Measurements from ENCODE around the gene COL4A2.

Gene COL4A2

DNA sequence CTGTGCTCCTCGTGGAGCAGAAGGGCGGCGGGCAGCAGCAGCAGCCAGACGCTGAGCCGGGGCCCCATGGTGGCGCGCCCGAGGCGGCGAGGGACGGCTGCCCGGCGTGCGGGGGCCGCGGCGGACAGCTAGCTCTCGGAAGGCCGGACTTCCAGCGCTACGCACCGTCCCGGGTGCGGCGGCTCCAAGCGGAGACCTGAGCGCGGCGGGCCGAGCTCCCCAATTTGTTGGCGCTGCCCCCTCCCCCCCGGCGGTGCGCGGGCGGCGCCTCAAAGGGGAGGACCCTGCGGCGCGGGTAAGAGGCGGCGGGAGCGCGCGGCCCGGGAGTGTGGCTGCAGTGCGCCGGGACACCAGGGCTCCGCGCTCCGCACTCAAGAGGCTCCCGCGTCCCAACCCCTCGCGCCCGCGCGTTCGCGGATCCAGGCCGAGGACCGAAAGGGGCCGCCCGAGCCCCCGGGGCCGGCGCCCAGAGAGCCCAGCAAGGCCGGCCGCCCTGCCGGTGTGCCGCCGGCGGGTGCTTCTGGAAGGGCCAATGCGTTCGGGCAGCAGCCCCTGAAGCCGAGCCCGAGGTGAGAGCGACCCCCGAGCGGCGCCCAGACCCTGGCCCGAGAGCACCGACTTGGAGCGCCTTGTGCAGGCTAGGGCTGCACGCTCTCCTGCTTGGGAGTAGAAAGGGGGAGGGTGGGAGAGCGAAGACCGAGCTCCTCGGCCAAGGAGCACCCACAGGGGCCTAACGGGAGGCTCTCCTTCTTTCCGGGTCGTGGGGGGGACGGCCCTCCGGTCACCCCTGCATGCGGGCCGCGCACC, at the start of gene COL4A2, which contains the start of gene COL4A1:
TSS of gene COL4A2 (plus strand) at position 325 of the 807 bp plus-strand sequence. CDS start 620 bp downstream, outside the sequence.
TSS of gene COL4A1 (minus strand) at position 198 of the 807 bp plus-strand sequence. CDS start at position 68, 130 bp downstream.
- DNase-seq (ENCODE audit: low read depth in 2 of 2): no peak

DNA sequence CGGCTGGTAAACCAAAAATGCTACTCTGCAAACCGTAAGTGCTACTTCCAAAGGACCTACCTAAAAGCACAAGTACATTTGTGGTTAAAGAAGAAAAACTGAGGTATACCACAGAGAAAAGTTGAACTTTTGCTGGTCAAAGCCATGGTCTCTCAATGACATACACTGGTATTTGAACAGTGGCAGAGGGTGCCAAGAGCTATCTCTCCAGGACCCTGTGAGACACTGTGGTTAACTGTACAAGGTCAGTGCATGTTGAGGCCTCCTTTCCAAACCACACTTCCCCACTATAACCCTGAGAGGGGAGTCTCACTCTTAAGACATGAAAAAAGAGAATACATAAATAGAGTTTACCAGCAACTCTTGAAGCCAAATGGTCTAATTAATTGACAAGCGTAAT, 49.7 kb upstream of the COL4A2 start:
- no peak for DNase-seq (ENCODE audit: low read depth in 2 of 2)

DNA sequence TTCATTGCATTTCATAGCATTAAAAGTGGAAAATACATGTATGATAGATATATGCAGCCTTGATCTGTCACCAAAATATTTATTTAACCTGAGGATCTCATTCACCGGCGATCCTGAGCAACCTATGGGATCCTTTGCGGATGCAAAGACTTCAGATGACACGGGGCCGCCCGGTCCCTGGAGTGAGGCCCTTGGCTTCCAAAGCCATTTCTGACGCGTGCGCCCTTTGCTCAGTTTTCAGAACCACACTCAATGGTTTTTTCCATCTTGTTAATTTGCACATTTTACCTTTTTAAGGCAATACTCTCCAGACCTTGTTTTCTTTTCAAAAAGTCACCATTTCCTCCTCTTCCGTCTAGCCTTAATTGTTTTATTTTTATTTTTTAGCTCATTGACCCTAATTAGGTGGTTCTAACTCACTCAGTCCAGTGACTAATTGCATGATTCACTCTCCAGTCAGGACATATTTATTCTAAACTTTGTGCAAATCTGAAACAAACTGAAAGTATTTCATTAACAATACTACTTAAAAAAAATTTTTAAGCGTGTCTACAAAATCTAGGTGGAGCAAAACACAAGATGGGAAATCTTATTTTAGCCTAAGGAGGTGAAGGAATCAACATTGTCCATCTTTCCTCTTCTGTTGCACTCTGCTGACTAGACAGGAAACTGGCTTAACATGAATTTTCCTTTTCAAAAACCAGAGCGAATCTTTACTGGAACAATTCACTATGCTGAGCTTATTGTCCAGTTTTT, 48.0 kb upstream of the COL4A2 start:
- DNase-seq (ENCODE audit: low read depth in 2 of 2): no peak

DNA sequence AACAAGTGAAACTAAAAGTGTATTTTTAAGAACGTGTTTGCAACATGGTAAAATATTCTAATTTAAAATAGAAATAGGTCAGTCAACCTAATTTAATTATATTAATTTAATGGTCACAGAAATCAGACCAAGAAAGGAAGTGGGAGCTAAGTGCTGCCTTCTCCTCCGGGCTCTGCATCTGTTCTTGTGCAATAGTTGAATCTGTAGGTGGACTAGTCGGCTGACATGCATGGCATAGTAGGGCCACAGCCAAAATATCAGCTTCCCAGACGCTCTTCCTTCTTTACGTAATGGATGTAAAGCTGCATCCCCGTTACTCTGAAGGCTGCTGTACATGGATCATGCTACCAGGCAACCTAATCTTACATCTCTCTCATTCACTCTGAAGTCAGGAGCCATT, 47.4 kb upstream of the COL4A2 start:
- DNase-seq (ENCODE audit: low read depth in 2 of 2): no peak

DNA sequence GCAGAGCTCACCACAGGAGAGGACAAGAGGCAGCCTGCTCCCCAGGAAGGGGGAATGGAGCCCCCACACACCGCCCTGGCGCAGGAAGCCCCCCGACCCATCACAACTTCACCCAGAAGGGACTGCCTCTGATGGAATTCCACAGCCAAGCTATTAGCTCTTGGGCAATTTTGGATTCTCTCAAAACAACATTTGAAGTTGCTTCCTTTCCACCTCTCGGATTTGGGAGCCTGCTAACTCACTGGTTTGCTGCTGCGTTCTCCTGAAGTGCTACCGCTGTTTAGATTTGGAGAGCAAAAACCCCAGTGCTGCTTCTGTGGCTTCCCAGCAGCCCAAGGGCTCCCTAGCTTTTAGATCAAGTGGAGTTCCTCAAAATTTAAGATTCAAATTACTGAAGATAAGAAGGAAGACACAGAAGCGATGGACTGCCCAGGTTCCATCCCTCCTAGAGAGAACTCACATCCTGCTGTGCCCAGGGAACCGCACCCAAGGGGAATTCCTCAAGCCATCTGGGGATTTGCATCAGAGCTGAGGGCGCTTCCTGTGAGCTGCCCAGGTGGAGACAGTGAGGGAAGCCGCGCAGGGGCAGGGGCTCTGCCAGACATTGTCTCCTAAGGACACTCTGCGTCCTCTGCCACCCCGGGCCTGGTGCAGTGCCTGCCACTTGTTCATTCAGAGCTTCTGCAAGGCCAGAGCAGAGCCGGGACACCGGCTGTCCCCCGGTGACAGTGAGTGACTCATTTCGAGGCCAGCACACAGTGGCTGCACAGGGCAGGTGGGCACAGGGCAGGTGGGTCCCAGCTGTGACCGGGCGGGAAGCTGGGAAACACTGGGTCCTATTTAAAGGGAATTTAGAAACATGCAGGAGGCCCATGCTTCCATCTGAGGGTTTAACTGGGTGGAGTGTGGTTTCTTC, 45.7 kb upstream of the COL4A2 start:
- DNase-seq (ENCODE audit: low read depth in 2 of 2): no peak

DNA sequence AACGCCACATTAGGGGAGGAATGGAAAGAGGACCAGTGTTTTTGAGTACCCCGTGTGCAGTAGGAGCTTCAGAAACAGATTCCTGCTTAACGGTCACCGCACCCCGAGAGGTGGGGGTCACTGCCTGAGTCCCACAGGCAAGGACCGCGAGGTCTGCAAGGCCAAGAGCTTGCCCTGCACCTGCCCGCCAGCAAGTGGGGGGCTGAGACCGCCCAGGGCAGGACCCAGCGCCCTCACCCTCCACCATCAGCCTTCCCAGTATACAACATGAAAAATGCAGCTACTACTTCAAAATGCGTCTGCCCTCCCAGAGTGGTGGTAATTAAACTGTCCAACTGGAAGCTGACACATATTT, 45.0 kb upstream of the COL4A2 start:
- no peak for DNase-seq (ENCODE audit: low read depth in 2 of 2)

DNA sequence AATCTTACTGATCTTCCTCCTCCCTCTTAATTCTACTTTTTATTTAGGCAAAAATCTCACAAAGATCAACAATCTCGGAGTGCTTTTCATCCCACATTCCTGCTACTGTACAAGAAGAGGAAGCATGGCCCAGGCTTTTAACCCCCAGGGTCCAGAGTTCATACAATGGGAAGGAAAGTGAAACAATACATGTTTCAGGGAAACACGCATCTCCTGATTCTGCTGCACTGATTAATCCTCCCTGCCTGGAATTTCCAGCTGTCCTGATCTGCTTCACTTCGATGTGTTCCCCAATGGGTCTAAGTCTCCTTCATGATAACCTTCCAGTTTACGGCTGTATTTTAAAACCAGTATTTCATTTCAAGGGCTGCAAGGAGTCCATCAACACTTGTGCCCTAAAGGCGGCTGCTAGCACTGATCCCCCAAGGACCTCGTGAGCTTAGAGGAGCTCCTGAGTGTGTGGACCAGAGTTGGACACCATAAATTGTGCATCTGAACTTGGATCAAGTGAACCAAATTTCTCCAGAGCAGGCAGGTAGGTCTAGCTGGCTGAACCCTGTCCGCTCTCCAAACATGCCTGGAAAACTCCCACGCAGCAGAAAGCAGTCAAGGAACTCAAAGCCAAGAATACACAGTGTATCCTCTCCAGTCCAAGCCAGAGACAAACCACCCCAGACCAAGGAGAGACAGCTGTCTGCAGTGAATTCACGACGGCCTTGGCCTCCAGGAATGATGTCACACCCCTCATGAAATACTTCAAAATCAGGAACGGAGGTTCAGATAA, 44.4 kb upstream of the COL4A2 start:
- DNase-seq (ENCODE audit: low read depth in 2 of 2): no peak

DNA sequence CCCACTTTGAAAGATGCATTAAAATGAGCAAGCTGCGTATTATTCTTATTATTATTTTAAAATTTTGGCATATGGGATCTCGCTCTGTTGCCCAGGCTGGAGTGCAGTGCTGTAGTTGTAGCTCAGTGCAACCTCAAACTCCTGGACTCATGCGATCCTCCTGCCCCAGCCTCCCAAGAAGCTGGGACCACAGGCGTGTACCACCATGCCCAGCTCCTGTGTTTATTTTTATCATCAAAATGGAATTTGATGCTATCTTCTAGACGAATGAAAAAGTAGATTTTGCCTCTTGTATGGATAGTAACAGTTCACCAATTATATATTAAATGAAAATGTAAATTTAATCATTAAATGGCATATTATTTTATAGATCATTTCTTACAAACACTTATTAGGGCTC, 43.7 kb upstream of the COL4A2 start:
- DNase-seq (ENCODE audit: low read depth in 2 of 2): no peak

DNA sequence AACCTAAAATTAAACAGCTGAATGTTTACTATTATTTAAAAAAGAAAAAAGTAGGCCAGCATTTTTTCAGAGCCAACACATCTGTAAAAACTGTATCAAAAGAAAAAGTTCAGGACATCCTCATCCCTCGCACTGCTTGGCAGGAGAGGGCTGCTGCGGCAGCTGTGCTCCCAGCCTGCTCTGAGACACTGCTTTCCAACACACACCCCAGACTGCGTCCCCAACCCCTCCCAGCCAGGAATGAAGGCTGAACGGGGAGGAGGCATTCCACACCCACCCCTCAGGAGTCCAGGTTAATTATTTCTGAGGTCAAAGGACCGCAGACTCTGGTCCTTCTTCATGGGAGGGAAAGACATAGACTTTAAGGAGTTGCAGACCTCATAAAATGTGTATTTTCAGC, 43.2 kb upstream of the COL4A2 start:
- DNase-seq (ENCODE audit: low read depth in 2 of 2): no peak

DNA sequence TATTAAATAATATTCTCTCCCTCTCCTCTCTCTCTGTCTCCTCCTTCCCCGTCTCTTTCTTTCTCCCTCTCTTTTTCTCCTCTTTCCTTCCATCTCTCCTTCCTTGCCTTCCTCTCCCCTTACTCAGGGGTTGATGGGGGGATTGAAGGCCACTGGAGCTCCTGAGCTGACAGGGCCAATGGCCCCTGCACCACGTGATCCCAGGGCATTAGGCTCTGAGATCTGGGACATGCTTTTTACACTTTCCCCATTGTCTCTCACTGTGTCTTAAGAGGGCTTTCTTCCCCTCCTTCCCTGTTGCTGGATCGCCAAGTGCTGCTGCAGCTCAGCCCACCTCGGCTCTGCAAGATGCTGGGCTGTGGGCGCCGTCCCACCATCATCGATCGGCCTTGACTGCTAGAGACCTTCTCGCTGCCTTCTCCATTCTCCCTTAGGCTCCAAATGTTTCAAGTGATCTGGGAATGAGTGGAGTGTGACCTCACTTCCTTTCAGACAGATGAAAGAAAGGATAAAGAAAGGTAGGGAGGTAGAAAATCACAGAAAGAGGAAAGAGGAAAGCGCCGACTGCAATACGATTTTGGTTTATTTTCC, 42.3 kb upstream of the COL4A2 start:
- no peak for DNase-seq (ENCODE audit: low read depth in 2 of 2)

DNA sequence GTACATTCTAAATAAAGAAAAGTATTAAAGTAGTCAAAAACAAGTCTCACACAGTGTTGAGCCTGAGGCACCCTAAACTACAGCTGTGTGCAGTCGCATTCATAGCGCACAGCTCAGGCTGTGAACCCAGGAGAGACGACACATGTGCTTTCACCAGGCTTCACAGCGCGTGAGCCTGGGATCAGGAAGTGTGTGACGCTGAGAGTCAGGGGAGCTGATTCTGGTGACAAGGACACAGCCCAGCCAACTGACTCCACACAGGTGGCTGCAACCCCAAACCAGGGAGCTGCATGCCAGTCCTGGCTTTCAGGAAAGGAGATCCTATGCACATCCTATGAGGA, 41.8 kb upstream of the COL4A2 start:
- DNase-seq (ENCODE audit: low read depth in 2 of 2): no peak

DNA sequence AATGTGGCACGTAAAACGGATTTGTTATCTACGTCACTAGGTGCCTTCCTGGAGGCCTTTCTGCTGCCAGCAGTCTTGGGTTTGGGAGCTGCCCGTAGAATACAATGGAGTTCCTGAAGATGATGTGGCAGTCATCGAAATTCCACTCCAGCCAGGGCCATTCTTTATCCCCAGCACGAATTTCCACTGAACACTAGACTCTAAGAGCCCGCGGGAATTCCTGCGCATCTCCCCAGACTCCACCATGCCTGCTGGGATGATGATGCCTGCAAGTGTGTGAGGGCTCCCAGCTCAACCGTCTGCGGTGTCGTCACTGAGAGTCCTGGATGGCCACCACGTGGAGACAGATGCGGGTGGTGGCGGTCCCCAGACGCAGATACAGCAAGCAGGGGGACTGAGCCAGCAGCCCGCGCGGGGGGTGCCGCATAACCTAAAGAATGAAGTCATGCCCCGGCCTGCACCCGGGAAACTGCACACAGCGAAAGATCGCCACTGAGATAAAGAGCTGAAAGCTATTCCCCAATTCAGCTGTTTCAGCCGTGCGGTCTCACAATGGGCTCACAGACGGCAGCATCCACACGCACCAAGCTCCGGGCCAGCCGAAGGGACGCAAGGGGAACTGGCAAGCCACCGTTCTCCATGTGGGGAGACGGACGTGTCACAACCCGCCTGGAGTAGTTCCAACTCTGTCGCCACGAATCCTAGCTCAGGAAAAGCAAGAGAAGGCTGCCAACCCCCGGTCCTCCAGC, 41.2 kb upstream of the COL4A2 start:
- DNase-seq (ENCODE audit: low read depth in 2 of 2): no peak

DNA sequence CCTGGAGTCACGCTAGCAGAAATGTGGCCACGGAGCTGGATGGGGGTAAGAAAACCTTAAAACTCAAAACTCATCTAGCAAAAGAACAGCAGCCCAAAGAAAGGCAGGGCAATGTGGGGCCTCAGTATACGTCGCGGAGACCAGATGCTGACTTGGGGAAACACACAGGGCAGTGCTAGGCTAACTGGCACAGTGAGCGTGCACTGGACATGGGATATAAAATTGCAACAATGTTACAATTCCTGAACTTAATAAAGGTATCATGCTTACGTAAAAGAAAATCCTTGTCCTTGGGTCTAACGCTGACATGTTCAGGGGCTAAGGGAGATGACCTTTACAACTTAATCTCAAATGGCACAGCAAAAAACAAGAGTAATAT, 40.7 kb upstream of the COL4A2 start:
- DNase-seq (ENCODE audit: low read depth in 2 of 2): no peak

DNA sequence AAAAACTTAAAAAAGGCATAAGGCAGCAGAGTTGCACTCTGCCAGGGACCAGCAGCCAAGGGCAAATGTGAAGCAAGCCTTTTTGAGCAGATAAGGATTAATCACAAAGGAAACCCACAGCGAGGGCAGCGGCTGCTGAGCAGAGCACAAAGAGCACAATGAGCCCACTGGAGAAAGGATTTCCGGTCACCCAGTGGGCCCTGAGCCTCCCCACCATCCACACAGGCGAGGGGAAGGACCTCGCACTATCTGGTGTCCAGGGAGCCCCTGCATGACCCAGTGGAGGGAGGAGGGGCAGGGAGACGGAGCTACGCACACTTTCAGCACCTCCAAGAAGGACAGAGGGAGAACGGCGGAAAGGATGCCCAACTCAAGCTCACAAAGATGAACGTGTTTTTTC, 40.1 kb upstream of the COL4A2 start:
- DNase-seq (ENCODE audit: low read depth in 2 of 2): no peak

DNA sequence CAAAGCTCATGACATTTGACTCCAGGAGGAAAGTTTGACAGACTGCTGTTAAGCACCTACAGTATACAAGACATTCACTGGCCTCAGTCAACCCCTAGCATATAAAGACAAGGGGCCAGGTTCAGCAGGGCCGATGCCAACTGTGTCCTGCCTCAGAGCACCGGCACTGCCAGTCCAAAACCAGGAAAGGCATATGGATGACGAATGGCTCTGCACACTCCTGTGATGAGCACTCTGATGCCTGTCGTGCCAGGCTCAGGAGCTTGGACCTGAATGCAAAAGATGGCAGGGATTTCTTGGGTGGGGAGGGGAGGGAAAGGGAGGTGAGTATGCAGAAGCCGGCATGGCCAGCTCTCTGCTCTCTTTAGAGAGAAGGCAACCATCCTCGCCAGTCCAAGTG, 39.0 kb upstream of the COL4A2 start:
- no peak for DNase-seq (ENCODE audit: low read depth in 2 of 2)

DNA sequence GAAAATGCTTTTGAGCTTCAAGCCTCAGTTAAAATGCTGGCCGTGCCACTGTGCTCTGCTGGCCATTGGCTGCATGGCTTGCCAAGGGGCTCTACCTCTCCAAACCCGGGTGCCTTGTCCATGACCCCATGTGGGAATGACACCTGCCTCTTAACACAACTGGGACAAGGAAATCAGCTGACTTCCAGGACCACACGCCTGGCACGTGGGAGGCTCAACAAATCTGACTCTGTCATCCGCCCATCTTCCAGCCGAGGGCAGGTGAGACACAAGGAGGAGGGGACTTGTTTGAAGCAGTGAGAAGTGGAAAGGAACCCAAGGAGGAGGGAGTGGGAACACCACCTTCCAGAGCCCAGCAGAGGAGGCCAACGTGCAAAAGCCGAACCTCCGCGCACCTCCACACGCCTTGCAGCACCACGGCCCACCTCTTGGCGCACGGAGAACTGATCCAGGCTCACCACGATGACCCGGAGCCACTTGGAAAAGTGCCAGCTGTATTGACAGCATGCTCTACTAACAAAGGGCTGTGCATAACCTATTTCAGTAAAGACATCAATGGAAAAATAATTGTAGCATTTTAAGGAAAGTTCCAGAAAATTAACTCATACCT, 38.4 kb upstream of the COL4A2 start:
- no peak for DNase-seq (ENCODE audit: low read depth in 2 of 2)

DNA sequence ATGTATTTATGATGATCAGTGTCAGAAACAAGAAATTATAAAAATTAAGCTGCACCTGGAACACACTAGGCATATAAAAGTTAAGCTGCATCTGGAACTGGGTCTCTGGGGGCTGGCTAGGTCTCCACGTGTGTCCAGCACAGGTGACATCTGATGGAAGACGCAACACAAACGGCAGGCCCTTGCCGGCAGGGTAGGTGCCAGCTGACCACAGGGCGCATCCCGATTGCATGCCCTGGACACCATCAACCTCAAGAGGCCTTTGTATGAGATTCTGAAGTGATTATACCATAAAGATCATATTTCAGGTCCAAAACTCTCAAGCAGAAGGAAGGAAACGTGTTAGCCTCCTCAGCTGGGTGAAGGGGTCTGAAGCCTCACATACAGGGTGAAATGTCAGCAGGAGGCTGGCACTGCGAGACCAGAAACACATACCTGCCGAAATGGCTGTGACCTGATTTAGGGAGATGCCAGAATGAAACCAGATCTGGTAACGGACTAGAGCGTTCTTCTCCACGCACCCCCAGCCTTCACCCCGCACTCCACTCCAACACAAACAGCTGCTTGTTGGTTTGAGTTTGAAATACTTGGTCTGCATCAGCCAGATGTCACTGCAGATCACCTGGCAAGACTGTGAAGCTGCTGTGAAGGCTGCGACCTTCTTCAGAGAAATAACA, 37.4 kb upstream of the COL4A2 start:
- no peak for DNase-seq (ENCODE audit: low read depth in 2 of 2)

DNA sequence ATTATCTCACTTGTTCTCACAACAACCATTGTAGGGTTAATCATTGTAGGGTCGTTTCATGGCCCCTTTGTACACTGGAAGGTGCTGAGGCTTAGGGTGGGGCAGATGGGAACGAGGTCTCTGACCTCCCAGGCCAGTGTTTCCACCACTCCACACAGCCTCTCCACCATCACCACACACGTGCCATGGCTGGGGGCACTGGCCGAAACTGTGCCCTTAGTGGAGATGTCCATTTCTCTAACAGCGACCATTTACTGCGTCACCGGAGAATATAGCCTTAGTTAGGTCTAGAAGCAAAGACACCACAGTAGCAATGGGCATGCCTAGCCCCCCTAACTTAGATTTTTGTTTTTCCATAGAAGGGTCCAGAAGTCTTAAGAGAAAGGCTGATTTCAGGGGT, 36.6 kb upstream of the COL4A2 start:
- no peak for DNase-seq (ENCODE audit: low read depth in 2 of 2)

DNA sequence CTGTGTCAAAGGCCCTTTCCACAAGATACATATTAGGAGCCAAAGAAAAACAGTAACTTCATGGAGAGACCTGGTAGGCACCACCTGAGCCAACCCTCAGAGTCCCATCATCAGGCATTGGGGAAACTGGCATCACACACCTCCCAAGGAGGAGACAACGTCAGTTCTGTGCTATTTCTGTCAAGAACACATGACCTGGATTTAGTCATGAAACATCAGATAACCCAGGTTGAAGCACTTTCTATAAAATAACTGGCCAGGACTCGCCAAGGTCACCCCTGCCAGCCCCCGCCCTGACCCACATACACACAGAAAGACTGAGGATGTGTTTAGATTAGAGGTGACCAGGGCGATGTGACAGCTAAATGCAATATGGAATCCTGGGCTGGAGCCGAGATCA, 35.8 kb upstream of the COL4A2 start:
- no peak for DNase-seq (ENCODE audit: low read depth in 2 of 2)
